Activated CD8-positive, alpha-beta memory T cell treated with anti-CD3 and anti-CD28 coated beads, Interleukin-2, amount 10 ng/mL, durations not matched to agents 7 days and 5 days (primary cell): Measurements from ENCODE around the gene TSPAN10. TPM values are rescaled to one million over a fixed set of nuclear protein-coding genes. Genes with fewer than 3 reads are reported as not detected.

Experiments
- ATAC-seq: fragments of 150-1000 bp; cut with Tn5 transposase; one replicate; pipeline ENCODE4 v1.10.0; 2021; ENCODE audit warnings: moderate library complexity
- CTCF ChIA-PET: fragments of 350-600 bp; sonication (Branson Sonifier 250); formaldehyde crosslinking; loops from one replicate; lab custom pipeline; 2021; ENCODE audit warnings: antibody characterized with exemption; lab: Charles Lee
- DNase-seq: peaks from one replicate; pipeline ENCODE4 v3.0.0-alpha.2; 2020
- H3K27ac Mint-ChIP-seq: one replicate; pipeline ENCODE4 v1.8.0; 2021; ENCODE audit warnings: mild to moderate bottlenecking, mixed read lengths
- H3K27me3 Mint-ChIP-seq: one replicate; pipeline ENCODE4 v1.8.0; 2021; ENCODE audit warnings: mixed read lengths
- H3K36me3 Mint-ChIP-seq: one replicate; pipeline ENCODE4 v1.8.0; 2021; ENCODE audit warnings: mild to moderate bottlenecking, mixed read lengths
- H3K4me1 Mint-ChIP-seq: one replicate; pipeline ENCODE4 v1.8.0; 2021; ENCODE audit warnings: mixed read lengths
- H3K4me3 Mint-ChIP-seq: one replicate; pipeline ENCODE4 v1.8.0; 2021; ENCODE audit warnings: mild to moderate bottlenecking, moderate library complexity, mixed read lengths
- H3K9me3 Mint-ChIP-seq: one replicate; pipeline ENCODE4 v1.8.0; 2022; ENCODE audit warnings: low read depth, mixed read lengths
- total RNA-seq, 2 experiments: library from RNA; stranded (reverse); gene quantifications; one replicate each; pipeline ENCODE4 v1.2.3, GENCODE V29; 2021

TSPAN10 gene
- under 1 TPM; 0.23 to 0.26 TPM for total RNA-seq

DNA sequence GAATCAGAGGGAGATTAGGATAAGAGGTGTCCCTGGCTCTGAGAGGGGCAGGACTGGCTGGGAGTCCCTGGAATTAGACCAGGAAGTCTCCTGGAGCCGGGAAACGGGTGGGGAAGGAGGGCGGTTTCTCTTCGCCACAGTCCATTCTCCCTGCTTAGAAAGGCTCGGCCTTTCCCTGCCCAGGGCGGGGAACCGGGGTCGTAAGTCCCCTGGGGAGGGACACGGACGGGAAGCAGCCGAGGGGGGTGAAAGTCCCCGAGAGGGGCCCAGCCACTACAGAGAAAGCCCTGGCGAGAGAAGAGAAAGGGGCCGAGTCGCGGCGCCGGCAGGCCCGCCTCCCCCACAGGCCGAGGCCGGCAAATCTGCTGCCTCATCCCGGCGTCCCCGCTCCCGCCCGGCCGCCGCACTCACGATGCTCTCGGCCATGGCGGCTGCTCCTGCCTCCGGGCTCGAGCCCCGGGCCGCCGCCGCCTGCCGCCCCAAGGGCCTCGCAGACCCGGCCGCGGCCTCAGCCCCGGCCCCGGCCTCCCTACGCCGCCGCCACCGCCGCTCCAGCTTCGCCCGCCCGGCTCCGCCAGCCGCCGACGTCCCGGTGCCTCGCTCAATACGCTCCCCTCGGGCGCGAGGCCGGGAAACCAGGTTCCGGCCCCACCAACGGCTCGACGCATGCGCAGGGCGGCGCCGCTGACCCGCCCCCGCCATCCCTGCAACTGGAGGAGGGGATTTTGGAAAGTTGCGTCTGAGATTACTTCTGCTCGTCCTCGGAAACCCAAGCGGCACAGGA lies at the start of gene TSPAN10, which contains the start of gene NPLOC4:
TSS of gene TSPAN10 (plus strand) at position 692 of the 784 bp plus-strand sequence. CDS start 5,217 bp downstream, outside the sequence.
TSS of gene NPLOC4 (minus strand) at position 608 of the 784 bp plus-strand sequence. CDS start at position 426, 182 bp downstream.
- Mint-ChIP-seq H3K27ac (peak within 1 kb of the TSS; percentile 78), H3K4me3 (peak within 1 kb of the TSS; percentile 93), H3K27me3 (no peaks in the 10 kb centered on the region), H3K36me3 (peaks cover 7% of the 10 kb centered on the region), H3K4me1 (peaks cover 19% of the 10 kb centered on the region), H3K9me3 (no peaks in the 10 kb centered on the region)
- ATAC-seq (peak; percentile 96), DNase-seq (peak; percentile 85)
- CTCF ChIA-PET, result interaction anchor here (1.8 kb wide), 1 partner anchor 29 kb away, joined by 6 read pairs; the partner anchor contains the start of genes CCDC137 and OXLD1

DNA sequence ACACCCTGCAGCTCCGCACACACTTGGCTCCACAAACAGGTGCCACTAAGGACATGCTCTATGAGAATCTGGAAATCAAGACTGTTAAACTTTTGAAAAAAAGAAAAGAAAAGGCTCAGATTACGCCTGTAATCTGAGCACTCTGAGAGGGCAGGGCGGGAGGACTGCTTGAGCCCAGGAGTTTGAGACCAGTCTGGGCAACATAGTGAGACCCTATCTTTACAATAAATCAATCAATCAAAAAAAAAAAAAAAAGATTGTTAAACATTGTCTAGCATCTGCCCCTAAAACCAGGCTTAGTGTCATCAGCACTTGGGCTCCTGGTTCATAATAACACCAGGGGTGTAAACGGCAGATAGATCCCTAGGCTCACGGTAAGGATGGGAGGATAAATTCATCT lies 47.4 kb upstream of the TSPAN10 start:
- no peak overlapping the region for H3K27ac Mint-ChIP-seq
- no peaks in the 10 kb centered on the region for H3K4me1 Mint-ChIP-seq
- no peak for ATAC-seq
- H3K9me3 Mint-ChIP-seq, result no peaks in the 10 kb centered on the region
- CTCF ChIA-PET, result interaction anchor here (1.1 kb wide), 1 partner anchor 11 kb away, joined by 4 read pairs; no protein-coding TSS in a partner anchor
- no peaks in the 10 kb centered on the region for H3K27me3 Mint-ChIP-seq
- no peak for DNase-seq
- no peak overlapping the region for H3K4me3 Mint-ChIP-seq
- H3K36me3 Mint-ChIP-seq, result peaks cover 45% of the 10 kb centered on the region

DNA sequence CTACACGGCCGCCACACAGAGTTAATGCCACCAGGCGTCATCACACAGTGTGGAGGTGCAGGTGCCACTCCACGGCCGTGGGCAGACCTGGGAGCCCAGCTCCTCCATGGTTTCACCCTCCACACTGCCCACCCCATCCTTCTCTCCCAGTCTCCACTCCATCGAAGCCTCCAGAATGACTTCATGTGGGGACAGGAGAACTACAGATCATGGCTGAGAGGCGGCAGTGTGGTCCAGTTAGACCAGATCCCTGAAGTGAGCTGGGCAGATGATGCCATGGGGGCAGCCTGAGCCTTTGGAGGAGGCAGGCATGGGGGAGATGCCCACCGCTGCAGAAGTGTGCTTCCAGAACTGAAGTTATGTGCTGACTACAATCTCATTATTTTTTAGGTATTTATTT lies 46.9 kb upstream of the TSPAN10 start:
- H3K4me1 Mint-ChIP-seq, result no peaks in the 10 kb centered on the region
- H3K27me3 Mint-ChIP-seq, result no peaks in the 10 kb centered on the region
- DNase-seq, result no peak
- H3K9me3 Mint-ChIP-seq, result no peaks in the 10 kb centered on the region
- CTCF ChIA-PET, result interaction anchor here (1.1 kb wide), 1 partner anchor 11 kb away, joined by 4 read pairs; no protein-coding TSS in a partner anchor
- H3K36me3 Mint-ChIP-seq, result peaks cover 46% of the 10 kb centered on the region
- H3K27ac Mint-ChIP-seq, result no peak overlapping the region
- no peak overlapping the region for H3K4me3 Mint-ChIP-seq
- ATAC-seq, result no peak

- no peak overlapping the region for H3K4me3 Mint-ChIP-seq
- peaks cover 39% of the 10 kb centered on the region for H3K36me3 Mint-ChIP-seq
- no peak for DNase-seq
- no peak overlapping the region for H3K27ac Mint-ChIP-seq
- H3K4me1 Mint-ChIP-seq, result no peaks in the 10 kb centered on the region
- no peak for ATAC-seq
- H3K9me3 Mint-ChIP-seq, result no peaks in the 10 kb centered on the region
- H3K27me3 Mint-ChIP-seq, result no peaks in the 10 kb centered on the region
- CTCF ChIA-PET, result interaction anchor here (2.2 kb wide), 1 partner anchor 9 kb away, joined by 5 read pairs; no protein-coding TSS in a partner anchor
These were observed 45.0 kb upstream of the TSPAN10 start for GRCh38 chr17:81591971-81592370.

- H3K36me3 Mint-ChIP-seq, result peaks cover 36% of the 10 kb centered on the region
- CTCF ChIA-PET, result interaction anchor here (2.2 kb wide), 1 partner anchor 8 kb away, joined by 5 read pairs; no protein-coding TSS in a partner anchor
- no peak for ATAC-seq
These were observed 43.7 kb upstream of the TSPAN10 start for GRCh38 chr17:81593105-81593871.

GRCh38 chr17:81599719-81600486 lies 37.1 kb upstream of the TSPAN10 start:
- CTCF ChIA-PET, result interaction anchor here (1.1 to 2.7 kb wide), 8 partner anchors 12 to 83 kb away, joined by 3 to 23 read pairs (median 8); partner anchors contain the start of gene FAAP100

More at GRCh38 chr17:81593105-81593871, 43.7 kb upstream of the TSPAN10 start:
- no peak overlapping the region for H3K4me3 Mint-ChIP-seq
- H3K9me3 Mint-ChIP-seq, result no peaks in the 10 kb centered on the region
- no peaks in the 10 kb centered on the region for H3K27me3 Mint-ChIP-seq
- H3K27ac Mint-ChIP-seq, result peak overlapping the region; percentile 16
- H3K4me1 Mint-ChIP-seq, result peaks cover 3% of the 10 kb centered on the region
- no peak for DNase-seq

DNA sequence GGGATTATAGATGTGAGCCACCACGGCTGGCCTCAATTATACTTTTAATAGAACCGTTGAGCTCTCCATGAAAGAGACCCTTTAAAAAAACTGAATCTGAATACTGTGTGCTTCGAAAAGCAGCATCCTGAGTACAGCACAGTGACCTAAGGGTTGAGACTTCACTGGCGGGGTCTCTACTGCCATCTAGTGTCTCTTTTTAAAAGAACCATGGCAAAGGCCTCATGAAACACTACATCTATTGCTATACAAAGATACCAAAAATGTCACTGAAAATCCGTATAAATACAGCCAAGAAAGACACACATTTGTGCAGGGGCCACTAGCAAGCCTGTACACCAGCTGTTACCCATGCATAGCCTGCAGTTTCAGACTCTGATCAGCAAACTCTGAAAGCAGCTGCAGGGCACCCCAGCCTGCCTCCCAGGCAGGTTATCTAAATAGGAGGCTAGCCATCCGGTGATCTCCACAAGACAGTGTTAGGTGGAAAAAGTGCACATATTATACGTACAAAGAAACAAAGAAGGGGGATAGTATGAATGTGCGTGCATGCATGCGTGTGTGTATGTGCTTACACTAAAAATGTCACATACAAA lies 35.4 kb upstream of the TSPAN10 start:
- Mint-ChIP-seq H3K36me3 (peaks cover 40% of the 10 kb centered on the region), H3K4me3 (no peak overlapping the region), H3K27me3 (no peaks in the 10 kb centered on the region), H3K4me1 (peaks cover 17% of the 10 kb centered on the region), H3K27ac (no peak overlapping the region), H3K9me3 (no peaks in the 10 kb centered on the region)
- peak; percentile 58 for DNase-seq
- peak; percentile 93 for ATAC-seq
- CTCF ChIA-PET, result interaction anchor here (0.6 to 2.7 kb wide), 27 partner anchors 8 to 349 kb away, joined by 3 to 23 read pairs (median 4); partner anchors contain the start of genes FAAP100 and MRPL12

More at GRCh38 chr17:81599719-81600486, 37.1 kb upstream of the TSPAN10 start:
- Mint-ChIP-seq H3K9me3 (no peaks in the 10 kb centered on the region), H3K4me3 (no peak overlapping the region), H3K36me3 (peaks cover 38% of the 10 kb centered on the region), H3K27ac (peak overlapping the region; percentile 15), H3K27me3 (no peaks in the 10 kb centered on the region), H3K4me1 (peaks cover 17% of the 10 kb centered on the region)
- DNase-seq (no peak), ATAC-seq (no peak)

- peaks cover 39% of the 10 kb centered on the region for H3K36me3 Mint-ChIP-seq
- CTCF ChIA-PET, result no interaction called here
These were observed 33.0 kb upstream of the TSPAN10 start for GRCh38 chr17:81603846-81604610.

GRCh38 chr17:81607431-81607830 lies 29.6 kb upstream of the TSPAN10 start:
- H3K4me3 Mint-ChIP-seq, result no peak overlapping the region

More at GRCh38 chr17:81603846-81604610, 33.0 kb upstream of the TSPAN10 start:
- DNase-seq (no peak), ATAC-seq (no peak)
- Mint-ChIP-seq H3K9me3 (no peaks in the 10 kb centered on the region), H3K4me3 (no peak overlapping the region), H3K27ac (peak overlapping the region; percentile 12), H3K4me1 (peaks cover 19% of the 10 kb centered on the region), H3K27me3 (no peaks in the 10 kb centered on the region)

DNA sequence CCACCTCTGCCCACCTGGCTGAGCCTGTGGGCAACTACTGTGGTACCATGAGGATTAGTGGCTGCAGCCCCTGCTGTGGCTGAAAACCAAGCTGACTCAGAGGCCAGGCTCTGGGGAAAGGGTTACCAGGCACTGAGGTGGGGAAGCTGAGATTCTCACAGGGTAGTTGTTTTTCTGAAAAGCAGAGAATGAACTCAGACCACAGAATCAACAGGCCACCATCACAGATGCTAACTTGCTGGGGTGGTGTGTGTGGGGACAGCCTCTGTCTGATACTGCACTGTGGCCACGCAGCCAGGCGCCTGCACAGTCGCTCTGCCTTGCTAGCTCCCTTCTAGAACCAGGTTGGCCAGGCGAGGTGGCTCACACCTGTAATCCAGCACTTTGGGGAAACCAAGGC lies 28.9 kb upstream of the TSPAN10 start:
- ATAC-seq, result no peak

More at GRCh38 chr17:81607431-81607830, 29.6 kb upstream of the TSPAN10 start:
- DNase-seq (no peak), ATAC-seq (no peak)
- H3K36me3 Mint-ChIP-seq, result peaks cover 37% of the 10 kb centered on the region
- peak overlapping the region; percentile 25 for H3K27ac Mint-ChIP-seq
- H3K9me3 Mint-ChIP-seq, result no peaks in the 10 kb centered on the region
- peaks cover 17% of the 10 kb centered on the region for H3K4me1 Mint-ChIP-seq
- CTCF ChIA-PET, result no interaction called here
- H3K27me3 Mint-ChIP-seq, result no peaks in the 10 kb centered on the region

DNA sequence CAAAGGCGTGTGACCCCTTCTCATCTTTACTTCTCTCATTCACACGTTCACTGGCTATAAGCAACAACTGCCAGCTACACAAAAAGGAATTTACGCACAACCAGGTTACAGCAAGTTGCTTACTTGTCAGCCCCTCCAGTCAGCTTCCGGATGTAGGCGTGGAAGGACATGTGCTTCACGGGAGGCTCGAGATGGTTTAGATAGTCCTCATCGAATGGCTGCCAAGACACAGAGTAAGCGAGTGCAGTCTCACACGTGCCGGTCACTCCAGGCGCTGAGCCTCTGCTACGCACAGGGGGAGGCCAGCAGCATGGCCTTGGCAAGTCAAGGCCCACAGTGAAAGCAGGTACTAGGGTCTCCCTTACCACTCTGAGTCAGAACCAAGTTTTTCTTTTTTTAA lies 28.4 kb upstream of the TSPAN10 start:
- H3K27ac Mint-ChIP-seq, result peak overlapping the region; percentile 54
- DNase-seq, result no peak
- H3K36me3 Mint-ChIP-seq, result peaks cover 47% of the 10 kb centered on the region
- no peak for ATAC-seq
- H3K9me3 Mint-ChIP-seq, result no peaks in the 10 kb centered on the region
- no peak overlapping the region for H3K4me3 Mint-ChIP-seq
- peaks cover 22% of the 10 kb centered on the region for H3K4me1 Mint-ChIP-seq
- H3K27me3 Mint-ChIP-seq, result no peaks in the 10 kb centered on the region
- CTCF ChIA-PET, result no interaction called here

More for the DNA sequence above, 28.9 kb upstream of the TSPAN10 start:
- Mint-ChIP-seq H3K4me3 (no peak overlapping the region), H3K27ac (peak overlapping the region; percentile 25), H3K9me3 (no peaks in the 10 kb centered on the region), H3K36me3 (peaks cover 43% of the 10 kb centered on the region), H3K27me3 (no peaks in the 10 kb centered on the region), H3K4me1 (peaks cover 17% of the 10 kb centered on the region)
- peak; percentile 46 for DNase-seq
- CTCF ChIA-PET, result no interaction called here
